ENCODE data around the gene CALM3.

CALM3 gene

DNA sequence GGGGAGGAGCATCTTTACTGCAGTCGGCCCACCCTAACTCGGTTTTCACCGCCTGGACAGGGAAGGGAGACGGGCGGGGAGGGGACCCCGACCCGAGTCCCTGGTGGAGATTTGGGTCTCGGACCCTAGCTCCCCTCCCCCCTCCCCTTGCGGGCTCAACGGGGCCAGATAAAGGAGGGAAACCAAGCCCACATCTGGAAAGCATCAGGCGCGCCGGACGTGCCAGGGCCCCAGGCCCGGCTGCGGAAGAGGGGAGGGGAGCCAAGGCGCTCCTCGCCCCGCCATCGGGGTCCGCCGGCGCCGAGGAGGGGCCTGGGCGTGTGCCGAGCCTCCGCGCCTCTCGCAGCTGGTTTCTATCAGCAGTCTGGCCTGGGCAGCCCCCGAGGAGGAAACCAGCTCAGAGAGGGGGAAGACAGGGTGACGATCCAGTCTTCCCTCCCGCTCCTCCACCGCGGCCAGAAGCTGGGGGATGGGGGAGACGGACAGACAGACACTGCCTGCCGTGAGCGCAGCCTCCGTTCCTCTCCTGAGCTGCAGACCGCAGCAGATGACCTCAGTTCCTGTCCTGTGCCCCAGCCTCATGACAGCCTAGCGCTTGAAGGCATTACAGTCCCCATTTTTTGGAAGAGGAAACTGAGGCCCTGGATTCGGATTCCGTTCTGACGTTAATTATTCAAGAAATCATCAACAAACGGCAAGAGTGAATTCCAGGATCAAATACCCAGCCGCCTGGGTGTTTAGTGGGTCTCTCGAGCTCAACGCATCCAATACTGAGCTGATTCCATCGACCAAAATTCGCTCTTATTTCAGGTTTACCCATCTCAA is 38.4 kb downstream of the CALM3 start:
- FAIRE-seq: no peak

GRCh38 chr19:46640656-46641055 is 39.5 kb downstream of the CALM3 start:
- FAIRE-seq: no peak

GRCh38 chr19:46644720-46645119 is 43.6 kb downstream of the CALM3 start:
- no peak for FAIRE-seq

DNA sequence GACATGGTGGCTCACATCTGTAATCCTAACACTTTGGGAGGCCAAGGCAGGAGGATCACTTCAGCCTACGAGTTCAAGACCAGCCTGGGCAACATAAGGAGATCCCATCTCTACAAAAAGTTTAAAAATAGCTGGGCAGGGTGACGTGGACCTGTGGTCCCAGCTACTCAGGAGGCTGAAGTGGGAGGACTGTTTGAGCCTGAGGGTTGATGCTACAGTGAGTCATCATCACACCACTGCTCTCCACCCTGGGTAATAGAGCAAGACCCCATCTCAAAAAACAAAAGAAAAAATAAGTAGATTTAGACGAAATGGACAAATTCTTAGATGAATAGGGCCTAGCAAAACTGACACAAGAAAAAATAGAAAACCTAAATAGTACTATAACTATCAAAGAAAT is 45.3 kb downstream of the CALM3 start:
- FAIRE-seq: no peak

GRCh38 chr19:46648060-46648960 is 47.2 kb downstream of the CALM3 start:
- FAIRE-seq: no peak

GRCh38 chr19:46648961-46649960 is 48.1 kb downstream of the CALM3 start:
- FAIRE-seq: no peak

DNA sequence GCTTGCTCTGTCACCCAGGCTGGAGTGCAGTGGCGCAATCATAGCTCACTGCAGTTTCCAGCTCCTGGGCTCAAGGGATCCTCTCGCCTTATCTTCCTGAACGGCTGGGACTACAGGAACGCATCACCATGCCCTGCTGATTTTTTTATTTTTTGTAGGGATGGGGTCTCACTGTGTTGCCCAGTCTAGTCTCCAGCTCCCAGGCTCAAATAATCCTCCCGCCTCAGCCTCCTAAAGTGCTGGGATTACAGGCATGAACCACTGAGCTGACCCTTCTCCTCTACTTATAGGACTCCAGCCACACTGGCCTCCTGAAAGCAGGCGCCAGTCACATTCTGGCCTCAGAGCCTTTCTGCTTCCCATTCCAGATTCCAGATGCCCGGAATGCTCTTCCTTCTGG is 49.3 kb downstream of the CALM3 start:
- no peak for FAIRE-seq

- no peak for FAIRE-seq
These were observed 53.6 kb downstream of the CALM3 start for GRCh38 chr19:46654621-46655152.

DNA sequence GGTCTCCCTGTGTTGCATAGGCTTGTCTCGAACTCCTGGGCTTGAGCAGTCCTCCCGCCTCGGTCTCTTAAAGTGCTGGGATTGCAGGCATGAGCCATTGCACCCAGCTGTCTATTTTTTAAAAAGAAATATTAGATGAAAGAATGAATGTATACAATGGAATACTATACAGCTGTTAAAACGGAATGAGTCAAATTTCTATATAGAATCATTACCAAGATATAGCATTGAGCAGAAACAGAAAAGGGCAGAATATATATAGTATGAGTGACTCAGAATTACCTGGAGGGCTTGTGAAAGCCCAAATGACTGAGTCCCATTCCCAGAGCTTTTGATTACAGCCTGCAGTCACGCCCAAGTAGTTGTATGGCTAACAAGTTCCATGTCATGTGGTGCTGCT is 55.4 kb downstream of the CALM3 start:
- no peak for FAIRE-seq

- FAIRE-seq: no peak
These were observed 58.2 kb downstream of the CALM3 start for GRCh38 chr19:46659151-46660007.

DNA sequence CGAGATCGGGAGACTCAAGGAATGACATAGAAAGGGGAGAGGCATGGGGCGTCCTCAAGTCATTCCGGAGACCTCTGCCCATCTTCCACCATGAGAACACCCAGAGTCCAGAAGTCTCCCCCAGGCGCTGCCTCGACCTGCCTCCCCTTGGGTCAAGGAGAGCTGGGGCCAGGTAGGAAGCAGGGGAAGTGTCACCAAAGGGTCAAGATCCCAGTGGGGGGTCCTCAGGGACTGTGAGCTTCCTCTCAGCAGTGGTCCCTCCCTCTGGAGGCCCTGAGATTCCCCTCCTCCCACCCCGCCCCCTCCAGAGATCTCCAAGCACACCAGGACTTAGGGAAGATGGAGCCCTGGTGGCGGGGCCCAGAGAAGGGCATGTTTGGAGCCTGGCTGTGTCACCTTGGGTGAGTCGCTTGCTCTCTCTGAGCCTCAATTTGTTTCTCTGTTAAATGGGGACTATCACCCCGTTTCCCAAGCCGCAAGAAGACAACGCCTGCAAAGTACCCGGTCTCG is 58.9 kb downstream of the CALM3 start:
- FAIRE-seq: no peak

All from colon (tissue), 2 donors.